ENCODE data around the gene COPRS. TPM values are rescaled to one million over a fixed set of nuclear protein-coding genes. Genes with fewer than 3 reads are reported as not detected.

Gene COPRS
- total RNA-seq, 8 experiments from 2014 or later: 23.5 to 61.8 (median 28.4) TPM

Other genes with a start within 250 kb of the COPRS start
- gene UTP6, start 42.5 kb upstream of the COPRS start, total RNA-seq: 10 to 100 TPM; 44.5 to 95.2 (median 60.3) TPM
- gene SUZ12, start 77.8 kb upstream of the COPRS start, total RNA-seq: 10 to 100 TPM; 10.5 to 45.1 (median 14.3) TPM
- 10 to 100 TPM in 7 of 8 experiments, 1 to 10 TPM in 1; 7.3 to 26.1 (median 20.4) TPM for gene LRRC37B, start 148.1 kb upstream of the COPRS start, total RNA-seq

All from motor neuron (in vitro differentiated cells).